HCT116 (cell line): ENCODE measurements around the gene ELF1. TPM values are rescaled to one million over a fixed set of nuclear protein-coding genes. Genes with fewer than 3 reads are reported as not detected.
"Not testable (repeated sequence)": the region's sequence is repeated elsewhere in the genome, so short reads cannot be mapped to it uniquely, and the experiment has no call there.

Experiments
- ATAC-seq: fragments of 200-7000 bp; cut with Tn5 transposase; 2 replicates; pipeline ENCODE4 v1.9.1; 2020; ENCODE audit warnings: mild to moderate bottlenecking, moderate library complexity
- BruUV-seq: library from RNA; stranded (reverse); fragments of 400-500 nt; replicated peaks from 2 replicates; lab custom pipeline; 2021; lab: Mats Ljungman, UMichigan
- CTCF ChIA-PET: fragments of 300-600 bp; sonication (Branson Sonifier 250); formaldehyde crosslinking; loops from one replicate; lab custom pipeline; 2021; ENCODE audit warnings: antibody characterized with exemption; lab: Charles Lee
- POLR2A ChIA-PET: fragments of 300-600, 350-600 bp; sonication (Branson Sonifier 250); formaldehyde crosslinking; loops from one replicate; lab custom pipeline; 2021; ENCODE audit warnings: antibody characterized with exemption; lab: Charles Lee
- RAD21 ChIA-PET, 2 experiments: fragments of 300-600 bp; sonication (Branson Sonifier 250); formaldehyde crosslinking; loops; one replicate each; lab custom pipeline; 2023; ENCODE audit warnings: low total read pairs in 2 of 2; ENCODE audit not compliant: uncharacterized antibody in 2 of 2, unreplicated experiment in 2 of 2, low non-redundant PET in 1 of 2; lab: Charles Lee
- DNase-seq: peaks from one replicate; pipeline ENCODE4 v3.0.0-alpha.2; 2010; ENCODE audit warnings: low read depth, low spot score
- H2AFZ ChIP-seq: fragments of 200-600 bp; shearing (Covaris generic), sonication (generic); 2 replicates; pipeline ENCODE4 v1.6.1; 2017; ENCODE audit warnings: low read depth, mixed run types, mixed read lengths, antibody characterized with exemption, low read length; ENCODE audit not compliant: poor library complexity, severe bottlenecking
- H3K27ac ChIP-seq: 2 replicates; pipeline ENCODE4 v1.5.1; 2012; ENCODE audit warnings: low read depth, low read length
- H3K27me3 ChIP-seq: fragments of 200-600 bp; sonication (generic); 2 replicates; pipeline ENCODE4 v1.6.1; 2016; ENCODE audit warnings: mixed run types, low read length, mixed read lengths; ENCODE audit not compliant: insufficient read depth
- H3K36me3 ChIP-seq, 2 experiments: fragments of 200-500 bp in 1 of 2; fragments of 200-600 bp in 1 of 2; sonication (Bioruptor generic) in 1 of 2; sonication (generic) in 1 of 2; 2 replicates each; pipeline versions ENCODE4 v1.5.1 to v1.6.1; 2014 to 2016; ENCODE audit warnings: low read length in 2 of 2, inconsistent platforms in 1 of 2, mixed read lengths in 1 of 2, mixed run types in 1 of 2; ENCODE audit not compliant: insufficient read depth in 2 of 2, control insufficient read depth in 1 of 2
- H3K4me1 ChIP-seq, 2 experiments: fragments of 200-600 bp in 1 of 2; sonication (generic) in 1 of 2; 2 replicates each; pipeline versions ENCODE4 v1.5.1 to v1.6.1; 2012 to 2017; ENCODE audit warnings: low read length in 2 of 2, inconsistent platforms in 1 of 2, mild to moderate bottlenecking in 1 of 2, mixed read lengths in 1 of 2, mixed run types in 1 of 2, moderate library complexity in 1 of 2; ENCODE audit not compliant: insufficient read depth in 2 of 2, control insufficient read depth in 1 of 2
- H3K4me2 ChIP-seq: fragments of 200-600 bp; sonication (generic); 2 replicates; pipeline ENCODE4 v1.6.1; 2017; ENCODE audit warnings: mixed run types, low read length, mixed read lengths
- H3K4me3 ChIP-seq, 2 experiments: fragments of 200-600 bp in 1 of 2; sonication (generic) in 1 of 2; replicated peaks in 1 of 2; 2 replicates each; pipeline ENCODE4 v1.5.1; 2011 to 2016; ENCODE audit warnings: low read length in 2 of 2, control low read depth in 1 of 2, low read depth in 1 of 2, mild to moderate bottlenecking in 1 of 2, mixed read lengths in 1 of 2, mixed run types in 1 of 2
- H3K79me2 ChIP-seq: fragments of 200-600 bp; sonication (generic); 2 replicates; pipeline ENCODE4 v1.6.1; 2017; ENCODE audit warnings: mild to moderate bottlenecking, mixed run types, low read length, moderate library complexity, mixed read lengths; ENCODE audit not compliant: insufficient read depth
- H3K9ac ChIP-seq: fragments of 200-600 bp; sonication (generic); 2 replicates; pipeline ENCODE4 v1.6.1; 2016; ENCODE audit warnings: low read length, mixed read lengths
- H3K9me2 ChIP-seq: fragments of 200-600 bp; sonication (generic), shearing (Covaris generic); 2 replicates; pipeline ENCODE4 v1.6.1; 2017; ENCODE audit warnings: mixed run types, mild to moderate bottlenecking, moderate library complexity; ENCODE audit not compliant: insufficient read depth
- H3K9me3 ChIP-seq, 2 experiments: fragments of 200-500 bp in 1 of 2; fragments of 200-600 bp in 1 of 2; sonication (Bioruptor generic) in 1 of 2; sonication (generic) in 1 of 2; 2 replicates each; pipeline ENCODE4 v1.6.1; 2014 to 2017; ENCODE audit warnings: low read length in 2 of 2, mixed read lengths in 2 of 2, inconsistent platforms in 1 of 2, low read depth in 1 of 2, mild to moderate bottlenecking in 1 of 2, mixed run types in 1 of 2, moderate library complexity in 1 of 2; ENCODE audit not compliant: control insufficient read depth in 1 of 2, insufficient read depth in 1 of 2
- H4K20me1 ChIP-seq: fragments of 200-600 bp; sonication (generic), shearing (Covaris generic); 2 replicates; pipeline ENCODE4 v1.6.1; 2017; ENCODE audit warnings: mixed run types, mild to moderate bottlenecking, moderate library complexity; ENCODE audit not compliant: insufficient read depth
- ATF3 ChIP-seq: IDR thresholded peaks from 2 replicates; pipeline ENCODE4 v1.6.1; 2012
- ZNF274 ChIP-seq: fragments of 200-500 bp; sonication (Bioruptor generic); IDR thresholded peaks from 2 replicates; pipeline ENCODE4 v1.6.1; 2014; ENCODE audit warnings: mild to moderate bottlenecking, low read depth, low read length, inconsistent platforms
- intact Hi-C: fragments of 100-400 bp; cut with micrococcal nuclease; formaldehyde crosslinking; loops from 2 replicates; pipeline ENCODE4 v1.10.0; 2022
- total RNA-seq: library from RNA; stranded (reverse); gene quantifications from one replicate; pipeline ENCODE4 v1.2.1, GENCODE V29; 2021; ENCODE audit not compliant: unreplicated experiment
- TF ChIP-seq, protein P1 (sequence below): IDR thresholded peaks from 2 replicates; pipeline ENCODE4 v1.6.1; 2012; ENCODE audit warnings: low read depth
- TF ChIP-seq, protein P2 (sequence below): IDR thresholded peaks from 2 replicates; pipeline ENCODE4 v1.6.1; 2011; ENCODE audit warnings: mild to moderate bottlenecking, low read length, moderate library complexity; ENCODE audit not compliant: insufficient replicate concordance; ENCODE audit errors: extremely low read depth

The ELF1 gene
- total RNA-seq, 1 experiment from 2014 or later: 30.0 TPM

DNA sequence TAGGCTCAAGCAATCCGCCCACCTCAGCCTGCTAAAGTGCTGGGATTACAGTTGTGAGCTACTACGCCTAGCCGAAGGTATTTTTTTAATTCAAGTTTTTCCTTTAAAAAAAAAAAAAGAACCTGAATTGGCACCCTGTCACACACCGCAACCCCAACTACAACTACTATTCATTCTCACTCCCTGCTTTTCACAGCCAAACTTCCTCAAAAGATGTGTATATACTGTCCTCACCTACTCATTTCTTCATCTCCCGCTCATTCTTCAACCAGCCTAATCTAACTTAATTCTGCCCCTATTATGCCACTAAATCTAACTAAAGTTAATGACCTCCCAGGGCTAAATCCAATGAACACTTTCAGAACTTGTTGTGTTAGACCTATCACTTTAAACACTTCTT lies 29.5 kb upstream of the ELF1 start (continued):
- TF ChIP-seq, protein P1, sequence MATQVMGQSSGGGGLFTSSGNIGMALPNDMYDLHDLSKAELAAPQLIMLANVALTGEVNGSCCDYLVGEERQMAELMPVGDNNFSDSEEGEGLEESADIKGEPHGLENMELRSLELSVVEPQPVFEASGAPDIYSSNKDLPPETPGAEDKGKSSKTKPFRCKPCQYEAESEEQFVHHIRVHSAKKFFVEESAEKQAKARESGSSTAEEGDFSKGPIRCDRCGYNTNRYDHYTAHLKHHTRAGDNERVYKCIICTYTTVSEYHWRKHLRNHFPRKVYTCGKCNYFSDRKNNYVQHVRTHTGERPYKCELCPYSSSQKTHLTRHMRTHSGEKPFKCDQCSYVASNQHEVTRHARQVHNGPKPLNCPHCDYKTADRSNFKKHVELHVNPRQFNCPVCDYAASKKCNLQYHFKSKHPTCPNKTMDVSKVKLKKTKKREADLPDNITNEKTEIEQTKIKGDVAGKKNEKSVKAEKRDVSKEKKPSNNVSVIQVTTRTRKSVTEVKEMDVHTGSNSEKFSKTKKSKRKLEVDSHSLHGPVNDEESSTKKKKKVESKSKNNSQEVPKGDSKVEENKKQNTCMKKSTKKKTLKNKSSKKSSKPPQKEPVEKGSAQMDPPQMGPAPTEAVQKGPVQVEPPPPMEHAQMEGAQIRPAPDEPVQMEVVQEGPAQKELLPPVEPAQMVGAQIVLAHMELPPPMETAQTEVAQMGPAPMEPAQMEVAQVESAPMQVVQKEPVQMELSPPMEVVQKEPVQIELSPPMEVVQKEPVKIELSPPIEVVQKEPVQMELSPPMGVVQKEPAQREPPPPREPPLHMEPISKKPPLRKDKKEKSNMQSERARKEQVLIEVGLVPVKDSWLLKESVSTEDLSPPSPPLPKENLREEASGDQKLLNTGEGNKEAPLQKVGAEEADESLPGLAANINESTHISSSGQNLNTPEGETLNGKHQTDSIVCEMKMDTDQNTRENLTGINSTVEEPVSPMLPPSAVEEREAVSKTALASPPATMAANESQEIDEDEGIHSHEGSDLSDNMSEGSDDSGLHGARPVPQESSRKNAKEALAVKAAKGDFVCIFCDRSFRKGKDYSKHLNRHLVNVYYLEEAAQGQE: no peak
- TF ChIP-seq, protein P2, sequence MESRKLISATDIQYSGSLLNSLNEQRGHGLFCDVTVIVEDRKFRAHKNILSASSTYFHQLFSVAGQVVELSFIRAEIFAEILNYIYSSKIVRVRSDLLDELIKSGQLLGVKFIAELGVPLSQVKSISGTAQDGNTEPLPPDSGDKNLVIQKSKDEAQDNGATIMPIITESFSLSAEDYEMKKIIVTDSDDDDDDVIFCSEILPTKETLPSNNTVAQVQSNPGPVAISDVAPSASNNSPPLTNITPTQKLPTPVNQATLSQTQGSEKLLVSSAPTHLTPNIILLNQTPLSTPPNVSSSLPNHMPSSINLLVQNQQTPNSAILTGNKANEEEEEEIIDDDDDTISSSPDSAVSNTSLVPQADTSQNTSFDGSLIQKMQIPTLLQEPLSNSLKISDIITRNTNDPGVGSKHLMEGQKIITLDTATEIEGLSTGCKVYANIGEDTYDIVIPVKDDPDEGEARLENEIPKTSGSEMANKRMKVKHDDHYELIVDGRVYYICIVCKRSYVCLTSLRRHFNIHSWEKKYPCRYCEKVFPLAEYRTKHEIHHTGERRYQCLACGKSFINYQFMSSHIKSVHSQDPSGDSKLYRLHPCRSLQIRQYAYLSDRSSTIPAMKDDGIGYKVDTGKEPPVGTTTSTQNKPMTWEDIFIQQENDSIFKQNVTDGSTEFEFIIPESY: no peak
- no peak for TF ChIP-seq ZNF274
- no peak for TF ChIP-seq ATF3

GRCh38 chr13:41042419-41042818 lies 23.3 kb upstream of the ELF1 start:
- intact Hi-C loops, H2AFZ ChIP-seq, ATAC-seq, H3K4me2 ChIP-seq, RAD21 ChIA-PET, H4K20me1 ChIP-seq, H3K79me2 ChIP-seq, CTCF ChIA-PET, H3K4me1 ChIP-seq, DNase-seq, POLR2A ChIA-PET, H3K9ac ChIP-seq, H3K36me3 ChIP-seq, H3K9me2 ChIP-seq, H3K27ac ChIP-seq, BruUV-seq, H3K27me3 ChIP-seq, H3K9me3 ChIP-seq, H3K4me3 ChIP-seq: not testable (repeated sequence)
